ENCODE results near the gene HDAC8.
"Not testable (repeated sequence)": the region's sequence is repeated elsewhere in the genome, so short reads cannot be mapped to it uniquely, and the experiment has no call there.

GRCh38 chrX:72449034-72449433 is 123.6 kb downstream of the HDAC8 start:
- TF ChIP-seq CTCF (IDR thresholded peaks at IDR 0.05); POLR2AphosphoS5 (IDR thresholded peaks at IDR 0.05; ENCODE audit: low read depth, low read length); REST (IDR thresholded peaks at IDR 0.05; ENCODE audit: insufficient read depth in 1 of 2, low read depth in 2 of 2, low read length in 1 of 2); SIN3A (IDR thresholded peaks at IDR 0.05; ENCODE audit: borderline replicate concordance, insufficient read depth, low read depth, low read length); TCF7L2 (IDR thresholded peaks at IDR 0.05; ENCODE audit: low read depth, low read length): not testable (repeated sequence)
